Spleen (tissue), 11 donors: Measurements from ENCODE around the gene MSANTD2. TPM values are rescaled to one million over a fixed set of nuclear protein-coding genes. Genes with fewer than 3 reads are reported as not detected.

Experiments
- DNase-seq: peaks from one replicate; pipeline ENCODE4 v3.0.0-alpha.2; 2020
- H3K27ac ChIP-seq, 8 donors: fragments of 200-600 bp; sonication (generic) in 7 of 8; 1 replicate in 4 of 8; 2 replicates in 4 of 8; pipeline versions ENCODE4 v1.5.0 to v1.8.0; 2016 to 2021; ENCODE audit warnings: inconsistent platforms in 4 of 8, mild to moderate bottlenecking in 4 of 8, moderate library complexity in 1 of 8
- H3K27me3 ChIP-seq, 7 donors: fragments of 200-600 bp; sonication (generic) in 6 of 7; replicated peaks in 1 of 7; 1 replicate in 4 of 7; 2 replicates in 3 of 7; pipeline versions ENCODE4 v1.5.0 to v1.8.0; 2016 to 2021; ENCODE audit warnings: inconsistent platforms in 3 of 7, mild to moderate bottlenecking in 1 of 7
- H3K36me3 ChIP-seq, 6 donors: fragments of 200-600 bp; sonication (generic) in 5 of 6; 1 replicate in 4 of 6; 2 replicates in 2 of 6; pipeline versions ENCODE4 v1.5.0 to v1.8.0; 2016 to 2021; ENCODE audit warnings: inconsistent platforms in 2 of 6
- H3K4me1 ChIP-seq, 6 donors: fragments of 200-600 bp; sonication (generic) in 5 of 6; 1 replicate in 3 of 6; 2 replicates in 3 of 6; pipeline versions ENCODE4 v1.5.0 to v1.8.0; 2016 to 2021; ENCODE audit warnings: inconsistent platforms in 3 of 6
- H3K4me3 ChIP-seq, 8 donors: fragments of 200-600 bp; sonication (generic) in 7 of 8; 1 replicate in 4 of 8; 2 replicates in 4 of 8; pipeline versions ENCODE4 v1.5.0 to v1.8.0; 2016 to 2021; ENCODE audit warnings: inconsistent platforms in 4 of 8, mild to moderate bottlenecking in 4 of 8, moderate library complexity in 2 of 8
- H3K9me3 ChIP-seq, 8 donors: fragments of 200-600 bp; sonication (generic) in 7 of 8; 1 replicate in 4 of 8; 2 replicates in 4 of 8; pipeline versions ENCODE4 v1.5.0 to v1.8.0; 2016 to 2021; ENCODE audit warnings: inconsistent platforms in 4 of 8
- CTCF ChIP-seq, 11 experiments: fragments of 200-600 bp in 7 of 11; fragments of 450-650 bp in 4 of 11; sonication (generic) in 4 of 11; IDR thresholded peaks in 8 of 11; conservative IDR thresholded peaks in 3 of 11; 1 replicate in 7 of 11; 2 replicates in 4 of 11; pipeline versions ENCODE4 v1.4.0 to v1.8.0; 2016 to 2021; ENCODE audit warnings: antibody characterized with exemption in 11 of 11, inconsistent platforms in 4 of 11, mild to moderate bottlenecking in 1 of 11
- POLR2A ChIP-seq, 3 donors: fragments of 450-650 bp; IDR thresholded peaks; one replicate each; pipeline ENCODE4 v1.5.1; 2017; ENCODE audit warnings: antibody characterized with exemption in 3 of 3, mild to moderate bottlenecking in 1 of 3
- POLR2AphosphoS5 ChIP-seq, 3 donors: sonication (generic); formaldehyde crosslinking; IDR thresholded peaks; one replicate each; pipeline ENCODE4 v1.5.1; 2017; ENCODE audit warnings: antibody characterized with exemption in 3 of 3
- WGBS, 5 donors: extraction: QIAGEN DNeasy Blood & Tissue Kit in 3 of 5; methylation state at CpG; one replicate each; pipeline versions ENCODE4 v1.1.5 to v1.1.7; 2013 to 2018; 5-methylcytosine and 5-hydroxymethylcytosine counted together
- intact Hi-C: fragments of 100-400 bp; cut with DNase I; formaldehyde crosslinking; loops from one replicate; pipeline ENCODE4 v1.15.0; 2023; ENCODE audit warnings: low total_unique reads
- polyA plus RNA-seq, 3 donors: library from polyadenylated mRNA; stranded (reverse); fragments of 200-250 nt; gene quantifications; one replicate each; pipeline ENCODE4 v1.2.1, GENCODE V29; 2013
- total RNA-seq, 7 donors: library from RNA; depleted of rRNA in 3 of 7; stranded (reverse); fragments of >200 nt in 3 of 7; fragmentation: NEBNext Ultra II Directional in 4 of 7; extraction: Animal tissue kit (Norgen Biotek cat#: 25700) in 4 of 7; gene quantifications; one replicate each; pipeline versions ENCODE4 v1.1.0 to v1.2.1, GENCODE V29; 2016 to 2021
- donor health status: healthy with polysubstance abuse.
- donor health status: DM: no; HTN: no; CAD: no; lungs with moderate emphysema.
- donor health status: DM: no; HTN: no; CAD: no.
- donor health status: Bipolar disorder and iron deficiency.
- donor health status: healthy.
- donor health status: DM: no; HTN: no; CAD: no.
- donor health status: DM: yes; HTN: yes; CAD: no.

The MSANTD2 gene
- total and polyA plus RNA-seq, 10 donors, result 9.5 to 25.8 (median 18.8) TPM

- Histone ChIP-seq H3K27me3 (peaks cover 0 to 6% (median 0%) of the 10 kb centered on the region in 7 donors), H3K4me1 (peaks cover 12 to 60% (median 39%) of the 10 kb centered on the region in 6 donors), H3K9me3 (no peaks in the 10 kb centered on the region), H3K4me3 (peak overlapping the region; percentile 65 to 99 (median 96)), H3K27ac (peak overlapping the region; percentile 97 to 100 (median 98)), H3K36me3 (no peaks in the 10 kb centered on the region)
- no peak for DNase-seq
- intact Hi-C loops, result no loop called here
- 4 to 6% (median 5%) methylated on average over 8 of the region's 8 CpGs for WGBS, 5 donors
- no peak for TF ChIP-seq POLR2A (IDR thresholded peaks at IDR 0.05)
- TF ChIP-seq POLR2AphosphoS5 (IDR thresholded peaks at IDR 0.05), result no peak
- TF ChIP-seq CTCF (IDR thresholded peaks at IDR 0.05 in 8 of 11, conservative IDR thresholded peaks at IDR 0.05 in 3 of 11), result no peak
These were observed 1.2 kb downstream of the MSANTD2 start for GRCh38 chr11:124798991-124799347.

- TF ChIP-seq POLR2AphosphoS5 (IDR thresholded peaks at IDR 0.05) (no peak), POLR2A (IDR thresholded peaks at IDR 0.05) (no peak), CTCF (IDR thresholded peaks at IDR 0.05 in 8 of 11, conservative IDR thresholded peaks at IDR 0.05 in 3 of 11) (no peak)
- no peak for DNase-seq
- Histone ChIP-seq H3K4me3 (no peak overlapping the region), H3K27me3 (peaks cover 0 to 6% (median 0%) of the 10 kb centered on the region in 7 donors), H3K36me3 (no peaks in the 10 kb centered on the region), H3K9me3 (no peaks in the 10 kb centered on the region), H3K4me1 (peaks cover 12 to 77% (median 45%) of the 10 kb centered on the region in 6 donors), H3K27ac (no peak overlapping the region)
- 86 to 89% (median 88%) methylated on average over 3 of the region's 3 CpGs for WGBS, 5 donors
- intact Hi-C loops, result no loop called here
These were observed 3.9 kb downstream of the MSANTD2 start for GRCh38 chr11:124796312-124796711.

DNA sequence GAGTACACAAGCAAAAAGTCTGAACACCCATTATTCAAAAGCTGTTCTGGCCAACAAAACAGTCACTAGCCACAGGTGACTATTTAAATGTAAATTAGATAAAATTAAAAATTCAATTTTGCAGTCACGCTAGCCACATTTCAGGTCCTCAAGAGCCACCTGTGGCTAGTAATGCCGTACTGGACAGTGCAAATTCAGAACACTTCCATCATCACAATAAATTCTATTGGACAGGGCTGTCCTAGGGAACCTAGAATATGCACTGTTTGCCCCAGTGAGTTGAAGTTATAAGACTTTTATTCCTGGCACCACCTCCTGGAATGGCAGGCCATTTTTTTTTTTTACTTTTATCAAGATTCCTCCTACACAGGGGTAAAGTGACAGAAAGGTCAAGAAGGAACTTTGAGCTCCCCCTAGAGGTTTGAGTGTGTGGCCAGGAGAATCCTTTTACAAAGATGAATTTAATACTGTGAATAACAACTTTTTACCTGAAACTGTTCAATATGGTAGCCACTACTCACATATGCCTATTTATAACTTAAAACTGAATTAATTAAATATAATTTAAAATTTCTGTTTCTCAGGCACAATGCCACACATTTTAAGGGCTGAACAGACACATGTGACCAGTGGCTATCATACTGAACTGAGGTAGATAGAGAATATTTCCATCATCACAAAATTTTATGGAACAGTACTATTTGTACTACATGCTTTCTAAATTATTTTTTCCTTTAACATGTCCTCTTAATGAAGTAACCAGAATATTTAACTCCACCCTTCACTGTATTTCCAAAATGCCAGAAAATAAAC, 6.5 kb downstream of the MSANTD2 start:
- WGBS, 5 donors, result 80 to 96% (median 83%) methylated on average over 2 of the region's 2 CpGs
- TF ChIP-seq POLR2A (IDR thresholded peaks at IDR 0.05) (no peak), CTCF (IDR thresholded peaks at IDR 0.05 in 8 of 11, conservative IDR thresholded peaks at IDR 0.05 in 3 of 11) (peak in 9 of 11 experiments; percentile 26 to 69 (median 65))
- Histone ChIP-seq H3K4me1 (peaks cover 6 to 62% (median 29%) of the 10 kb centered on the region in 6 donors), H3K4me3 (no peak overlapping the region), H3K9me3 (no peaks in the 10 kb centered on the region), H3K27ac (no peak overlapping the region), H3K27me3 (no peaks in the 10 kb centered on the region), H3K36me3 (no peaks in the 10 kb centered on the region)
- intact Hi-C loops, result no loop called here
- no peak for DNase-seq

- Histone ChIP-seq H3K4me1 (peaks cover 0 to 43% (median 14%) of the 10 kb centered on the region in 6 donors), H3K27me3 (no peaks in the 10 kb centered on the region), H3K4me3 (no peak overlapping the region), H3K27ac (no peak overlapping the region), H3K9me3 (no peaks in the 10 kb centered on the region), H3K36me3 (no peaks in the 10 kb centered on the region)
- intact Hi-C loops, result no loop called here
- TF ChIP-seq POLR2A (IDR thresholded peaks at IDR 0.05), result no peak
- TF ChIP-seq CTCF (IDR thresholded peaks at IDR 0.05 in 8 of 11, conservative IDR thresholded peaks at IDR 0.05 in 3 of 11), result no peak
- TF ChIP-seq POLR2AphosphoS5 (IDR thresholded peaks at IDR 0.05), result no peak
- DNase-seq, result no peak
- WGBS, 5 donors, result 75 to 87% (median 85%) methylated on average over 4 of the region's 4 CpGs
These were observed 8.4 kb downstream of the MSANTD2 start for GRCh38 chr11:124791626-124792341.
